NT2/D1 (cell line): ENCODE measurements around the gene GPR61.

Experiments used
- SUZ12 ChIP-seq: IDR thresholded peaks from 2 replicates; pipeline ENCODE4 v1.6.1; 2011; ENCODE audit not compliant: insufficient read length, insufficient read depth; ENCODE audit errors: extremely low read depth
- YY1 ChIP-seq: IDR thresholded peaks from 2 replicates; pipeline ENCODE4 v1.6.1; 2011; ENCODE audit not compliant: insufficient read length, insufficient read depth

DNA sequence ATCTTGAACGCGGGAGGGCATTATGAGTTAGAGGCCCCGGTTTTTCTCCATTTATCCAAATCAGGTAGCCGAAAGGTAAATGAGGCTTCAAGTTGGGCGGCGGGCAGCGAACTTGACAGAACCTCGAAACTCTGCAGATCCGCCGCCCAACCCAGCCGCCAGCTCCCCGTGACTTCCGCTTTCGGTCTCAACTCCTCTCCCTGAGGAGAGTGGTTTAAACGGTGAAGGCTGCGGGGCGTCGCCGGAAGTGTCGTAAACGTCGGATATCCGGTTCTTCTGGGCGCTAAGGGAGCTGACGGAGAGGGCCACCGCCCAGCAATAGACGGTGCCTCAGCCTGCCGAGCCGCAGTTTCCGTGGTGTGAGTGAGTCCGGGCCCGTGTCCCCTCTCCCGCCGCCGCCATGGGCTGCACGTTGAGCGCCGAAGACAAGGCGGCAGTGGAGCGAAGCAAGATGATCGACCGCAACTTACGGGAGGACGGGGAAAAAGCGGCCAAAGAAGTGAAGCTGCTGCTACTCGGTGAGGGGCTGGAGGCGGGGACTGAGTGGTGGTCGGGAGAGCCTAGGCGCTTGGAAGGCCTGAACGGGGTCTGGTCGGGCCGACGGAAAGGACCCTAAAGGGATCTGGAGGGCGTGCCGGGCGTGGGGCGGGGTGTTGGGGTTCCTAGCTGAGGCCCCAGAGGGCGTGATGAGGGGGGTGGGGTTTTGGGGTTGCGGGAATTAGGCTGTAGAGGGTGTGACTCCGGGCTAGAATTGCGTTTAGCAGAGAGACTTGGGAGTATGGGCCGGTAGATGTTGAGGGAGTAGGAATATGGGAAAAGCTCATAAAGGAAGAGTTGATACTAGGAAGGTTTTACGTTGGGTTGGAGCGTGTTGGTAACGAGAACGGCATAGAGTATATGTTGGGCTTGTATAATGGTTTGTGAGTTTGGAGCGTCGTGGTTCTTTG, 8.9 kb downstream of the GPR61 start, which contains the start of gene GNAI3:
- TF ChIP-seq SUZ12 (no peak), YY1 (no peak)
